Fibroblast of lung (primary cell): ENCODE results near the gene INPP5A. TPM values are rescaled to one million over a fixed set of nuclear protein-coding genes. Genes with fewer than 3 reads are reported as not detected.

Experiments
- DNase-seq, 2 donors: peaks; one replicate each; pipeline versions ENCODE4 v3.0.0 to v3.0.0-alpha.2; 2010; ENCODE audit warnings: low read depth in 2 of 2
- H2AFZ ChIP-seq: 2 replicates; pipeline ENCODE4 v1.5.1; 2012; ENCODE audit warnings: low read length, control low read depth, inconsistent platforms
- H3K27ac ChIP-seq: 2 replicates; pipeline ENCODE4 v1.5.1; 2011; ENCODE audit warnings: low read length, control low read depth; ENCODE audit not compliant: insufficient read depth
- H3K27me3 ChIP-seq: 2 replicates; pipeline ENCODE4 v1.5.1; 2011; ENCODE audit warnings: mild to moderate bottlenecking, low read length; ENCODE audit not compliant: control insufficient read depth, insufficient read depth
- H3K36me3 ChIP-seq: 2 replicates; pipeline ENCODE4 v1.5.1; 2011; ENCODE audit warnings: low read length; ENCODE audit not compliant: control insufficient read depth, insufficient read depth
- H3K4me1 ChIP-seq: 2 replicates; pipeline ENCODE4 v1.5.1; 2011; ENCODE audit warnings: low read length; ENCODE audit not compliant: control insufficient read depth, insufficient read depth; ENCODE audit errors: extremely low read depth
- H3K4me2 ChIP-seq: 2 replicates; pipeline ENCODE4 v1.5.1; 2011; ENCODE audit warnings: low read length, control low read depth; ENCODE audit not compliant: insufficient read depth; ENCODE audit errors: extremely low read depth
- H3K4me3 ChIP-seq, 4 experiments: fragments of 200-600 bp in 1 of 4; sonication (generic) in 1 of 4; replicated peaks in 1 of 4; 2 replicates each; pipeline ENCODE4 v1.5.1; 2011 to 2016; ENCODE audit warnings: low read length in 4 of 4, low read depth in 3 of 4, mild to moderate bottlenecking in 3 of 4, control low read depth in 2 of 4, inconsistent platforms in 1 of 4, mixed read lengths in 1 of 4; ENCODE audit not compliant: insufficient read depth in 1 of 4; ENCODE audit errors: control extremely low read depth in 1 of 4
- H3K79me2 ChIP-seq: 2 replicates; pipeline ENCODE4 v1.5.1; 2012; ENCODE audit warnings: mild to moderate bottlenecking, low read length, inconsistent platforms; ENCODE audit not compliant: control insufficient read depth, insufficient read depth
- H3K9ac ChIP-seq: 2 replicates; pipeline ENCODE4 v1.5.1; 2011; ENCODE audit warnings: mild to moderate bottlenecking, low read length, control low read depth; ENCODE audit not compliant: insufficient read depth
- H3K9me3 ChIP-seq: 2 replicates; pipeline ENCODE4 v1.5.1; 2012; ENCODE audit warnings: low read depth, low read length; ENCODE audit not compliant: control insufficient read depth, insufficient read depth
- H4K20me1 ChIP-seq: 2 replicates; pipeline ENCODE4 v1.5.1; 2011; ENCODE audit warnings: low read length; ENCODE audit not compliant: control insufficient read depth, insufficient read depth; ENCODE audit errors: extremely low read depth
- EZH2 ChIP-seq: IDR thresholded peaks from 2 replicates; pipeline ENCODE4 v1.5.1; 2012; ENCODE audit warnings: low read length, control low read depth, mild to moderate bottlenecking; ENCODE audit errors: missing control alignments
- polyA plus RNA-seq, 2 donors: library from polyadenylated mRNA; depleted of rRNA in 1 of 2; stranded (reverse) in 1 of 2; unstranded in 1 of 2; fragments of >200 nt; gene quantifications; 2 replicates each; pipeline ENCODE4 v1.2.1, GENCODE V29; 2011 to 2012; ENCODE audit warnings: missing spikeins in 1 of 2
- total RNA-seq: library from RNA; depleted of rRNA; stranded (reverse); fragments of >200 nt; gene quantifications from 2 replicates; pipeline ENCODE4 v1.2.1, GENCODE V29; 2014
- TF ChIP-seq, protein P1 (sequence below), 2 donors: IDR thresholded peaks in 1 of 2; conservative IDR thresholded peaks in 1 of 2; 1 replicate in 1 of 2; 2 replicates in 1 of 2; pipeline ENCODE4 v1.5.1; 2011 to 2012; ENCODE audit warnings: low read length in 2 of 2, control low read depth in 1 of 2, inconsistent platforms in 1 of 2, low read depth in 1 of 2, mild to moderate bottlenecking in 1 of 2

INPP5A gene
- total and polyA plus RNA-seq, 2 donors (not counting 1 experiment from before 2014, with no cell fraction given): 24.6 to 39.9 TPM

DNA sequence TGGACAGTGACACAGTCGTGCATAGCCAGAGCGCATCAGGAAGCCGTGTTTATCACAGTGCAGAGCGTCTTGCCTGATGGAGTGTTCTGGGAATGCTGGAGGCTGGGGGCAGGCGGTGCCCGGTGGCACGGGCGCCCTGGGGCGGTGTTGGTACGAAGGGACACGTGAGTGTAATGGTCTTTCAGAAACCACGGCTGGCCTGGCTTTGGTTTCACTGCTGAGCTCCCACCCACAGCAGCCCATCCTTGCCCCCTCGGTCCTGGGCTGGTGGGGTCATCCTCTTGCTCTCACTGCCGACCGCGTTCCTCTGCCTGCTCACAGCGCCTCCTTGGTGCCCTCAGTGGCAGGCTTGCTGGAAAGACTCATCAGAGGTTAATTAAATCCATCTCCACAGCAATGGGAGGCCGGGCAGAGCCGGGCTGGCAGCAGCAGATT, 197.8 kb downstream of the INPP5A start:
- Histone ChIP-seq H3K79me2 (no peaks in the 10 kb centered on the region), H3K36me3 (no peaks in the 10 kb centered on the region), H3K4me1 (no peaks in the 10 kb centered on the region), H3K9me3 (no peaks in the 10 kb centered on the region), H3K4me2 (no peak overlapping the region), H4K20me1 (no peaks in the 10 kb centered on the region), H2AFZ (no peak overlapping the region), H3K27ac (no peak overlapping the region), H3K4me3 (no peak overlapping the region), H3K27me3 (no peaks in the 10 kb centered on the region), H3K9ac (no peak overlapping the region)
- no peak for DNase-seq
- TF ChIP-seq, protein P1, sequence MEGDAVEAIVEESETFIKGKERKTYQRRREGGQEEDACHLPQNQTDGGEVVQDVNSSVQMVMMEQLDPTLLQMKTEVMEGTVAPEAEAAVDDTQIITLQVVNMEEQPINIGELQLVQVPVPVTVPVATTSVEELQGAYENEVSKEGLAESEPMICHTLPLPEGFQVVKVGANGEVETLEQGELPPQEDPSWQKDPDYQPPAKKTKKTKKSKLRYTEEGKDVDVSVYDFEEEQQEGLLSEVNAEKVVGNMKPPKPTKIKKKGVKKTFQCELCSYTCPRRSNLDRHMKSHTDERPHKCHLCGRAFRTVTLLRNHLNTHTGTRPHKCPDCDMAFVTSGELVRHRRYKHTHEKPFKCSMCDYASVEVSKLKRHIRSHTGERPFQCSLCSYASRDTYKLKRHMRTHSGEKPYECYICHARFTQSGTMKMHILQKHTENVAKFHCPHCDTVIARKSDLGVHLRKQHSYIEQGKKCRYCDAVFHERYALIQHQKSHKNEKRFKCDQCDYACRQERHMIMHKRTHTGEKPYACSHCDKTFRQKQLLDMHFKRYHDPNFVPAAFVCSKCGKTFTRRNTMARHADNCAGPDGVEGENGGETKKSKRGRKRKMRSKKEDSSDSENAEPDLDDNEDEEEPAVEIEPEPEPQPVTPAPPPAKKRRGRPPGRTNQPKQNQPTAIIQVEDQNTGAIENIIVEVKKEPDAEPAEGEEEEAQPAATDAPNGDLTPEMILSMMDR (conservative IDR thresholded peaks at IDR 0.05 in 1 of 2, IDR thresholded peaks at IDR 0.05 in 1 of 2; ENCODE audit: low read depth in 1 of 2, low read length in 2 of 2): no peak
- no peak for TF ChIP-seq EZH2

GRCh38 chr10:132735923-132736391, 198.4 kb downstream of the INPP5A start:
- TF ChIP-seq EZH2: no peak
- TF ChIP-seq, protein P1 (conservative IDR thresholded peaks at IDR 0.05 in 1 of 2, IDR thresholded peaks at IDR 0.05 in 1 of 2; ENCODE audit: low read depth in 1 of 2, low read length in 2 of 2): no peak
- Histone ChIP-seq H3K4me2 (no peak overlapping the region), H4K20me1 (no peaks in the 10 kb centered on the region), H3K27me3 (no peaks in the 10 kb centered on the region), H3K79me2 (no peaks in the 10 kb centered on the region), H3K27ac (no peak overlapping the region), H3K36me3 (no peaks in the 10 kb centered on the region), H3K9me3 (no peaks in the 10 kb centered on the region), H3K4me1 (no peaks in the 10 kb centered on the region), H2AFZ (no peak overlapping the region), H3K4me3 (no peak overlapping the region), H3K9ac (no peak overlapping the region)
- DNase-seq: no peak

DNA sequence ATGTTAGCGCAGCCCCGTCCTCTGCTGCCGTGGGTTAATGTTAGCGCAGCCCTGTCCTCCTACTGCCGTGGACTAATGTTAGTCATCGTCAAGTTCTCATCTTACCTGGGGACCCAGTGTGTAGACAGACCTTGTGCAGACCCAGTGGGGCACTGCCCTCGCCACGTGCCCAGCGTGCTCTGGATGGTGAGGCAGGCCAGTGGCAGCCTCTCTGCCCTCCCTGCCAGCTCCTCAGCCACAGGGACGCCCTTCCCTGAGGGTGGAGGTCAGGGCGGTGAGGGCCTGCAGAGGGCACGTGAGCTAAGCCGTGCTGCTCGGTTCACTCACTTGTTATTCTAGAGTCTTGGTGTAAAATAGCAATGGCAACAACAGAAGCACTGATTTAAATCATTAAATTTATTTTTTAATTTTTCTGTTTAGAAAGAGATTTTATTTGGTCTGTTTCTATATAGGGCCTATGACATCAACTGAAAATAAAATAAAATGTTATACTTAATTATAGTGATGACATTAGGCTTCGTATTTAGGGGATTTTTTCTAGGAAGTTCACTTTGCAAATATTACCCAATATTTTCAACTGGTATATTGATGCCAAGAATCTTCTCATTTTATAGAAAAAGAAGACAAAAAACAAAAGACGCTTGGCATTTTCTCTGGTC, 199.9 kb downstream of the INPP5A start:
- Histone ChIP-seq H3K27me3 (no peaks in the 10 kb centered on the region), H3K4me3 (no peak overlapping the region), H3K4me1 (no peaks in the 10 kb centered on the region), H3K4me2 (no peak overlapping the region), H3K9ac (no peak overlapping the region), H3K36me3 (no peaks in the 10 kb centered on the region), H3K9me3 (no peaks in the 10 kb centered on the region), H2AFZ (no peak overlapping the region), H3K79me2 (no peaks in the 10 kb centered on the region), H3K27ac (no peak overlapping the region), H4K20me1 (no peaks in the 10 kb centered on the region)
- no peak for DNase-seq
- TF ChIP-seq, protein P1 (conservative IDR thresholded peaks at IDR 0.05 in 1 of 2, IDR thresholded peaks at IDR 0.05 in 1 of 2; ENCODE audit: low read depth in 1 of 2, low read length in 2 of 2): no peak
- TF ChIP-seq EZH2: no peak
